ENCODE results near the gene AKR1C8.

Gene AKR1C8

DNA sequence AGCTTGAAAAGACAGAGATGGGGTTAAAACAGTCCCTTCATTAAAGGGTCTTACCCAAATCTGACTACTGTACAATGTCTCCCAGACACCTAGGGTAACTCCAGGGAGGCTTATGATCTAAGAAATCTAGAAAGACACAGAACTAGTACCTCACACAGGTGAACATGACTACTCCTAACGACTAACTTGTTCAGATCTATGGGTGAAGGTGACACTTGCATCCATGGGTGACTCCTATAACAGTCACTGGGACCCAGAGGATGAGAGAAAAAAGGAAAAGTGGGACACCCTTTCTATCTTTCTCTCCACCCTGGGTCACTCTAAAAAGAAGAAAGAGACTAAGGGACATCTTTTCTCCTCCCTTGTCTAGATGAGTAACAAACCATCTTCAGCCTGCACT is 19.2 kb downstream of the AKR1C8 start:
- no peak for DNase-seq (ENCODE audit: low read depth)

DNA sequence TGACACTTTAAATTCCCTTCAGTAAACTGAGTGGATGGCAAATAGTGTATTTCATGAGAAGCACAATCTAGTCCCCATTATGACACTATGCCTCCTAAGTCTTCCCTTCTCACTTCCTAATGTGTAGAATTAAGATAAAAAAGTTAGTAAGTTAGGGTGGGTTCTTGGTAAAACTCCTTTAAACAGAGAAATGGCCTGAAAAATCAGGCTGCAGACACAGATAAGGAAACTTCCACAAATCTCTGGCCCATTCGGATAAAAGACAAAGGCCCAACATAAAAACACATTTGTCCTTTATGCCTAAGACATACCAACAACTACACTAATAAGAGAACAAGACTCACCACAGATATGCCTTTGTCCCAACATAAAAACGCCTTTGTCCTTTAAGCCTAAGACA is 21.5 kb downstream of the AKR1C8 start:
- no peak for DNase-seq (ENCODE audit: low read depth)
- no peak overlapping the region for H3K4me3 ChIP-seq (ENCODE audit: low read depth, low read length)
- TF ChIP-seq, protein P1, sequence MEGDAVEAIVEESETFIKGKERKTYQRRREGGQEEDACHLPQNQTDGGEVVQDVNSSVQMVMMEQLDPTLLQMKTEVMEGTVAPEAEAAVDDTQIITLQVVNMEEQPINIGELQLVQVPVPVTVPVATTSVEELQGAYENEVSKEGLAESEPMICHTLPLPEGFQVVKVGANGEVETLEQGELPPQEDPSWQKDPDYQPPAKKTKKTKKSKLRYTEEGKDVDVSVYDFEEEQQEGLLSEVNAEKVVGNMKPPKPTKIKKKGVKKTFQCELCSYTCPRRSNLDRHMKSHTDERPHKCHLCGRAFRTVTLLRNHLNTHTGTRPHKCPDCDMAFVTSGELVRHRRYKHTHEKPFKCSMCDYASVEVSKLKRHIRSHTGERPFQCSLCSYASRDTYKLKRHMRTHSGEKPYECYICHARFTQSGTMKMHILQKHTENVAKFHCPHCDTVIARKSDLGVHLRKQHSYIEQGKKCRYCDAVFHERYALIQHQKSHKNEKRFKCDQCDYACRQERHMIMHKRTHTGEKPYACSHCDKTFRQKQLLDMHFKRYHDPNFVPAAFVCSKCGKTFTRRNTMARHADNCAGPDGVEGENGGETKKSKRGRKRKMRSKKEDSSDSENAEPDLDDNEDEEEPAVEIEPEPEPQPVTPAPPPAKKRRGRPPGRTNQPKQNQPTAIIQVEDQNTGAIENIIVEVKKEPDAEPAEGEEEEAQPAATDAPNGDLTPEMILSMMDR (IDR thresholded peaks at IDR 0.05; ENCODE audit: low read depth, low read length, missing control alignments) = no peak

More for the DNA sequence above, 19.2 kb downstream of the AKR1C8 start:
- no peak overlapping the region for H3K4me3 ChIP-seq (ENCODE audit: low read depth, low read length)
- TF ChIP-seq, protein P1 (IDR thresholded peaks at IDR 0.05; ENCODE audit: low read depth, low read length, missing control alignments) = no peak

DNA sequence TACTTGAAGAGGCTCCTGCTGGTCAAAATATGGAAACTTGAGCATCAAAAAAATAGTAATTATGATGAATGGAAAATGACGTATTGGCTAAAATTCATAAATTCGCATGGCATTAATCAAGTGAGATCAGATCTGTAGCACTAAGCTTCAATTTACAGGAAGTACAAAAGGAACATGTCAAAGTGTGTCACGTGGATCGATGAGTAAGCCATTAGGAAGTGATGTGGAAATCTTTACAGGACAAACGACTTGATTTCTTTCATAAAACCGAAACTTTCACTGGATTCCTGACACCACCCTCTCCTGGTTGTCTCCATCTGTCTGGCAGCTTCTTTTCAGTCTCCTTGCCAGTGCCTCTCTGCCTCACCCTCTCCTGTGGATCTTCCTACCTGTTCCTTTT is 25.8 kb downstream of the AKR1C8 start:
- H3K4me3 ChIP-seq (ENCODE audit: low read depth, low read length) = no peak overlapping the region
- DNase-seq (ENCODE audit: low read depth) = no peak
- TF ChIP-seq, protein P1 (IDR thresholded peaks at IDR 0.05; ENCODE audit: low read depth, low read length, missing control alignments) = no peak

DNA sequence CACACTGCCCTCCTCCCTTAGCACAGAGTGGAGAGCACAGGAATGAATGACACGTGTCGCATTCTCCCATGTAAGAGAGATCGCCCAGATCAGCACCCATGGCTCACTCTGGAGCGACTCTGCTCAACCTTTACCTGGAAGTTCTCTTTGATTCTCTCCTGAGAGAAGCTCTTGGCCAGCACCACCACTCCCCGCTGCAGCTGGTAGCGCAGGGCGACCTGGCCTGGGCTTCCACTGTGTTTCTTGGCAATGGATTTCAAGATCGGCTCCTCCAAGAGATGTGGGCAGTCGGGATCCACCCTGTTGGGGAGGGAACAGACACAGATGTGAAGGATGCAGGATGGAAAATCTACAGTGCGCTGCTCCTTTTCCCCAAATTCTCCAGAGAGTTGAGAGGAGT is 27.4 kb downstream of the AKR1C8 start:
- DNase-seq (ENCODE audit: low read depth) = no peak
- no peak overlapping the region for H3K4me3 ChIP-seq (ENCODE audit: low read depth, low read length)
- TF ChIP-seq, protein P1 (IDR thresholded peaks at IDR 0.05; ENCODE audit: low read depth, low read length, missing control alignments) = no peak

DNA sequence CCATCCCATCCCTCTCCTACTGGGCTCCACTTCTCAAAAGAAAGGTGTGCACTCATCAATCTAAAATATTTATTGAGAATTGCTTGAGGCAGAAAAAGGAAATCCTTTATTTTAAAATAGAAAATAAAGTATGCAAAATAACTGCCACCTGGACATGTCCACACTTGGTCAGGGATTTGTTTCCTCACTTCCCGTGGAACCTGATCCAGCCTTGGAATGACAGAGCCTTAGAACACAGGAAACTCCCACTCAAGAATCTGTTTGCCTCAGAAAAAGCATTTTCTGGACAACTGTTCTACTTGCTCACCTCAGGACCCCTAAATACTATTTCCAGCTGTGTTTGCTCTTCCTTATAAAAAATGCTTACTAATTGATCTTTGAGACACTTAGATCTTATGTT is 29.0 kb downstream of the AKR1C8 start:
- TF ChIP-seq, protein P1 (IDR thresholded peaks at IDR 0.05; ENCODE audit: low read depth, low read length, missing control alignments) = no peak
- H3K4me3 ChIP-seq (ENCODE audit: low read depth, low read length) = no peak overlapping the region
- no peak for DNase-seq (ENCODE audit: low read depth)

DNA sequence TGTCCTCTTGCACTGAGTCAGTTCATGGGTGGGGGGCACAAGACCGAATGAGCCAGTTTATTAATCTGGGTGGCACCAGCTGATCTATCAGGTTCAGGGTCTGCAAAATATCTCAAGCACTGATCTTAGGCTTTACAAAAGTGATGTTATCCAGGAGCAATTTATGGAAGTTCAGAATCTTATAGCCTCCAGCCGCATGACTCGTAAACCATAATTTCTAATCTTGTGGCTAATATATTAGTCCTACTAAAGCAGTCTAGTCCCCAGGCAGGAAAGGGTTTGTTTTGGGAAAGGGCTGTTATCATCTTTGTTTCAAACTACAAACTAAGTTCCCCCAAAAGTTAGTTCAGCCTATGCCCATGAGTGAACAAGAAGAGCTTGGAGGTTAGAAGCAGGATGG is 33.9 kb downstream of the AKR1C8 start:
- no peak for DNase-seq (ENCODE audit: low read depth)
- TF ChIP-seq, protein P1 (IDR thresholded peaks at IDR 0.05; ENCODE audit: low read depth, low read length, missing control alignments) = no peak
- H3K4me3 ChIP-seq (ENCODE audit: low read depth, low read length) = no peak overlapping the region

DNA sequence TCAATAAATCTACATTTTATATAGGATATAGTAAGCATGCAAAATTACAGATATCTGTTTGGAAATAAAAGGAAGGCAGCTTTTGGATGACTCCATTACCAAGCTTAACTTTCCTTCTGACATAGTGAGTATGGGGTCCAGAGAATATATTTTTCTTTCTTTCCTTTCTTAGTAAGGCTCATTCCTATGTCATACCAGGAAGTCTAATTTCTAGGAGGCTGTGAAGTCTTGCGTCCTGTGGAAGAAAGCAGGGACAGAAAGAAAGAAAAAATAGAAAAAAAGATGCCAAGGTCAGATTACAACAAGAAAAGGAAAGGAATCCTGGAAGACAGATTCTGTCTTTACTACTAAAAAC is 36.3 kb downstream of the AKR1C8 start:
- TF ChIP-seq, protein P1 (IDR thresholded peaks at IDR 0.05; ENCODE audit: low read depth, low read length, missing control alignments) = no peak
- H3K4me3 ChIP-seq (ENCODE audit: low read depth, low read length) = no peak overlapping the region
- no peak for DNase-seq (ENCODE audit: low read depth)

Data from GM12864 (cell line).